Kidney (tissue), 14 donors: ENCODE data around the gene NSMCE1. TPM values are rescaled to one million over a fixed set of nuclear protein-coding genes. Genes with fewer than 3 reads are reported as not detected.

Experiments used
- DNase-seq, 5 donors: peaks; one replicate each; pipeline ENCODE4 v3.0.0-alpha.2; 2013 to 2020
- FAIRE-seq: peaks from 2 replicates; lab custom pipeline; 2012; peaks lifted over from hg19 to GRCh38; lab: Jason Lieb, UNC
- H3K27ac ChIP-seq, 2 donors: one replicate each; pipeline ENCODE4 v1.7.0; 2013; ENCODE audit warnings: low read depth in 2 of 2, low read length in 2 of 2, inconsistent platforms in 1 of 2
- H3K27me3 ChIP-seq: one replicate; pipeline ENCODE4 v1.7.1; 2013; ENCODE audit warnings: low read length, inconsistent platforms; ENCODE audit not compliant: control insufficient read depth, insufficient read depth
- H3K36me3 ChIP-seq, 3 donors: one replicate each; pipeline versions ENCODE4 v1.7.0 to v1.7.1; 2013; ENCODE audit warnings: low read length in 3 of 3, control low read depth in 1 of 3, inconsistent platforms in 1 of 3; ENCODE audit not compliant: insufficient read depth in 3 of 3, control insufficient read depth in 2 of 3
- H3K4me1 ChIP-seq, 3 donors: one replicate each; pipeline versions ENCODE4 v1.7.0 to v1.7.1; 2013; ENCODE audit warnings: low read length in 3 of 3, inconsistent platforms in 1 of 3, low read depth in 1 of 3; ENCODE audit not compliant: control insufficient read depth in 2 of 3, insufficient read depth in 2 of 3
- H3K4me3 ChIP-seq, 3 donors: one replicate each; pipeline versions ENCODE4 v1.7.0 to v1.8.1; 2013; ENCODE audit warnings: low read length in 3 of 3, control low read depth in 1 of 3, inconsistent platforms in 1 of 3
- H3K9ac ChIP-seq, 3 donors: one replicate each; pipeline versions ENCODE4 v1.7.0 to v1.7.1; 2013; ENCODE audit warnings: low read length in 3 of 3, control low read depth in 1 of 3, inconsistent platforms in 1 of 3
- H3K9me3 ChIP-seq, 3 donors: one replicate each; pipeline versions ENCODE4 v1.7.0 to v1.7.1; 2013; ENCODE audit warnings: low read length in 3 of 3, control low read depth in 1 of 3, inconsistent platforms in 1 of 3; ENCODE audit not compliant: control insufficient read depth in 2 of 3, insufficient read depth in 1 of 3
- intact Hi-C: fragments of 100-400 bp; cut with DNase I; formaldehyde crosslinking; loops from one replicate; pipeline ENCODE4 v1.11.1; 2022
- polyA plus RNA-seq: library from polyadenylated mRNA; stranded (reverse); fragments of 350-450 nt; fragmentation: Illumina TruSeq; extraction: RNeasy Lipid Tissue Mini Kit (QIAGEN cat#74804); gene quantifications from one replicate; pipeline ENCODE4 v1.2.3, GENCODE V29; 2014; ENCODE audit warnings: low read depth, low replicate concordance; ENCODE audit not compliant: insufficient read depth
- total RNA-seq: library from RNA; stranded (reverse); fragmentation: NEBNext Ultra II Directional; extraction: Animal tissue kit (Norgen Biotek cat#: 25700); gene quantifications from one replicate; pipeline ENCODE4 v1.2.1, GENCODE V29; 2021
- TF ChIP-seq, protein P1 (sequence below): IDR thresholded peaks from 3 replicates; pipeline ENCODE4 v1.5.1; 2012; ENCODE audit warnings: mild to moderate bottlenecking, moderate library complexity, borderline replicate concordance; ENCODE audit not compliant: insufficient read depth; ENCODE audit errors: extremely low read depth
- donor health status: control.
- donor health status: control.
- donor health status: control.
- donor health status: control.
- donor health status: control.
- donor health status: DM: yes; HTN: yes; CAD: no.
- donor health status: Normal renal cell carcinoma (clear cell type).

NSMCE1 gene
- total and polyA plus RNA-seq, 2 donors from 2014 or later = 72.1 to 145 TPM

- no peak overlapping the region for H3K4me3 ChIP-seq
- no peak overlapping the region for H3K9ac ChIP-seq
- FAIRE-seq (no peak), DNase-seq (peak in 1 of 5 donors; percentile 32)
- TF ChIP-seq, protein P1, sequence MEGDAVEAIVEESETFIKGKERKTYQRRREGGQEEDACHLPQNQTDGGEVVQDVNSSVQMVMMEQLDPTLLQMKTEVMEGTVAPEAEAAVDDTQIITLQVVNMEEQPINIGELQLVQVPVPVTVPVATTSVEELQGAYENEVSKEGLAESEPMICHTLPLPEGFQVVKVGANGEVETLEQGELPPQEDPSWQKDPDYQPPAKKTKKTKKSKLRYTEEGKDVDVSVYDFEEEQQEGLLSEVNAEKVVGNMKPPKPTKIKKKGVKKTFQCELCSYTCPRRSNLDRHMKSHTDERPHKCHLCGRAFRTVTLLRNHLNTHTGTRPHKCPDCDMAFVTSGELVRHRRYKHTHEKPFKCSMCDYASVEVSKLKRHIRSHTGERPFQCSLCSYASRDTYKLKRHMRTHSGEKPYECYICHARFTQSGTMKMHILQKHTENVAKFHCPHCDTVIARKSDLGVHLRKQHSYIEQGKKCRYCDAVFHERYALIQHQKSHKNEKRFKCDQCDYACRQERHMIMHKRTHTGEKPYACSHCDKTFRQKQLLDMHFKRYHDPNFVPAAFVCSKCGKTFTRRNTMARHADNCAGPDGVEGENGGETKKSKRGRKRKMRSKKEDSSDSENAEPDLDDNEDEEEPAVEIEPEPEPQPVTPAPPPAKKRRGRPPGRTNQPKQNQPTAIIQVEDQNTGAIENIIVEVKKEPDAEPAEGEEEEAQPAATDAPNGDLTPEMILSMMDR = no peak
- peaks cover 3 to 37% (median 28%) of the 10 kb centered on the region in 3 donors for H3K4me1 ChIP-seq
- no peaks in the 10 kb centered on the region for H3K9me3 ChIP-seq
- no peak overlapping the region for H3K27ac ChIP-seq
- intact Hi-C loops = loop anchor here (10.0 kb wide), 1 partner anchor 78 kb away; no protein-coding TSS in a partner anchor
- H3K36me3 ChIP-seq = no peaks in the 10 kb centered on the region
- H3K27me3 ChIP-seq = no peaks in the 10 kb centered on the region
These were observed 22.1 kb downstream of the NSMCE1 start for GRCh38 chr16:27246439-27246838.

DNA sequence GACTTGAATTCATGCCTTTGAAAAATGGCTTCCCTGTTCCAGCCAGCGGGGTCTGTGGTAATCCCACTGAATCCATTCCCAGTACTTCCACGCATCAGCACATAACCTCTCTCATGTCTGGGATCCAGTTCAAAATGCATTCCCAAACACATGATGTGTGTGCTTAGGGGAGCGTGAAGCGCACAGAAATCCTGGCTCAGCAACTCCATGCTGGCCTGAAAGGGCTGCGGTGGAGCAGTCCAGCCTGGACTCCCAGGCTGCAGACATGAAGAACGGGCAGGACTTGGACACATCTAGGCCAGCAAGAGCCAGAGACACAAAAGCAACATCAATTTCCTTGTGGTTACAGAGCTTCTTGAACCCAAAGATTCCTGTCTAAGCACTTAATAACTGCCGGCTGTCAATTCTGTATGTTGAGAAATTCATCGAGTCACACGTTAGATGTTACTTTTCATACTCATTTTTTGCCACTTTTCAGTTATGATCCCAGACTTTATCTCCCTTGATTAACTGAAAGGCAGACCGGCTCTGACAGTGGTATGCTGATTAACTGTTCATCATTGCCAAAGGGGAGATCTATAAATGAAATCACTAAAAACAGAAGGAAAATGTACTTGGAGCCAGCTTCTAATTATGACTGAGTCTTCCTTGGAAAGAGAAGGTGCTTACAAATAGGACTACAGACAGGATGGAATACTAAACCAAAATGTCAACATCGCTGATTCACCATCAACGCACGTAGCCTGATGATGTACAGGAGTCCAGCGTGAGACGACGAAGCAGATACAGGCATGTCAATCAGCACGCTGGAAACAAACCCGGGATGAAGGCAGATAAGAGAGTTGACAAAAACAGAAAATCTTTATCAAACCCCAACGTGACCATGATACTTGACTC, 23.0 kb downstream of the NSMCE1 start:
- TF ChIP-seq, protein P1 = no peak
- no peak overlapping the region for H3K4me3 ChIP-seq
- H3K27me3 ChIP-seq = no peaks in the 10 kb centered on the region
- no peaks in the 10 kb centered on the region for H3K36me3 ChIP-seq
- FAIRE-seq (no peak), DNase-seq (peak in 4 of 5 donors; percentile 36 to 86 (median 66))
- H3K4me1 ChIP-seq = peaks cover 3 to 37% (median 28%) of the 10 kb centered on the region in 3 donors
- peak overlapping the region; percentile 55 to 78 for H3K27ac ChIP-seq
- intact Hi-C loops = loop anchor here (10.0 kb wide), 1 partner anchor 79 kb away; no protein-coding TSS in a partner anchor
- H3K9me3 ChIP-seq = no peaks in the 10 kb centered on the region
- peak overlapping the region in 1 of 3 donors; percentile 29 for H3K9ac ChIP-seq

DNA sequence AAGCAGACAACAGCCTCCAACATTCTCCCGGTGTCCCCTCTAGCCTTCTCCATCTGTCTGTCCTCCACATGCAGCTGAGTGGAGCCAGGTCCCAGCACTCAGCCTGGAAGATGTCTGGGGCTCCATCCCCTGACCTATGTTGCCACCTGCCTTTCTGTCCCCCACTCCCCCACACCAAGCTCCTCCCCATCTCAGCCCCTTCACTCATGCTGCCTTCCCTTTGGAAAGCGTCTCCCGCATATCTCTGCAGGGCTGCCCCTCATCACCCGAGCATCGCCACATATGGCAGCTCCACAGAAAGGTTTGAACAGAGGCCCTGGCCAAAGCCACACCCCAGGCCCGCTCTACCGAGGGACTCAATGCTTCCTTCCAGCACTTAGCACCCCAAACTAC, 24.2 kb downstream of the NSMCE1 start:
- peak in 1 of 5 donors; percentile 62 for DNase-seq
- Histone ChIP-seq H3K4me3 (no peak overlapping the region), H3K9me3 (no peaks in the 10 kb centered on the region), H3K36me3 (no peaks in the 10 kb centered on the region), H3K9ac (peak overlapping the region in 1 of 3 donors; percentile 29), H3K27ac (peak overlapping the region; percentile 55 to 78), H3K4me1 (peaks cover 3 to 41% (median 28%) of the 10 kb centered on the region in 3 donors), H3K27me3 (no peaks in the 10 kb centered on the region)
- TF ChIP-seq, protein P1 = no peak
- FAIRE-seq = no peak
- intact Hi-C loops = loop anchor here (10.0 kb wide), 1 partner anchor 80 kb away; no protein-coding TSS in a partner anchor
